DND-41 (cell line): ENCODE data around the gene SATB1.

Experiments used
- ATAC-seq: fragments of 200-7000 bp; cut with Tn5 transposase; 3 replicates; pipeline ENCODE4 v1.9.1; 2021; ENCODE audit warnings: low read depth; ENCODE audit not compliant: insufficient read depth
- DNase-seq: peaks from one replicate; pipeline ENCODE4 v3.0.0-alpha.2; 2020
- H2AFZ ChIP-seq: 2 replicates; pipeline ENCODE4 v1.6.0; 2012; ENCODE audit warnings: low read depth, low read length
- H3K27ac ChIP-seq: 2 replicates; pipeline ENCODE4 v1.5.1; 2012; ENCODE audit warnings: low read length, inconsistent platforms
- H3K27me3 ChIP-seq: fragments of 200-600 bp; sonication (generic); 2 replicates; pipeline ENCODE4 v1.6.0; 2012; ENCODE audit warnings: low read length, mild to moderate bottlenecking, inconsistent platforms; ENCODE audit not compliant: insufficient read depth, poor library complexity
- H3K36me3 ChIP-seq: 2 replicates; pipeline ENCODE4 v1.5.1; 2012; ENCODE audit warnings: low read length, inconsistent platforms; ENCODE audit not compliant: insufficient read depth
- H3K4me1 ChIP-seq: 2 replicates; pipeline ENCODE4 v1.5.1; 2012; ENCODE audit warnings: mild to moderate bottlenecking, low read length; ENCODE audit not compliant: insufficient read depth
- H3K4me2 ChIP-seq: 2 replicates; pipeline ENCODE4 v1.6.0; 2012; ENCODE audit warnings: mild to moderate bottlenecking, moderate library complexity, low read length, inconsistent platforms; ENCODE audit not compliant: insufficient read depth
- H3K4me3 ChIP-seq, 2 experiments: fragments of 200-600 bp in 1 of 2; shearing (Covaris generic) in 1 of 2; 2 replicates each; pipeline ENCODE4 v1.5.1; 2012 to 2016; ENCODE audit warnings: inconsistent platforms in 2 of 2, low read length in 2 of 2, mild to moderate bottlenecking in 2 of 2, low read depth in 1 of 2, moderate library complexity in 1 of 2
- H3K79me2 ChIP-seq: 2 replicates; pipeline ENCODE4 v1.6.0; 2012; ENCODE audit warnings: low read length, inconsistent platforms; ENCODE audit not compliant: insufficient read depth
- H3K9ac ChIP-seq: 2 replicates; pipeline ENCODE4 v1.6.0; 2012; ENCODE audit warnings: low read depth, mild to moderate bottlenecking, inconsistent platforms, low read length, moderate library complexity
- H3K9me3 ChIP-seq: 2 replicates; pipeline ENCODE4 v1.5.1; 2012; ENCODE audit warnings: low read length, moderate library complexity, mild to moderate bottlenecking, inconsistent platforms; ENCODE audit not compliant: insufficient read depth, severe bottlenecking
- H4K20me1 ChIP-seq: 2 replicates; pipeline ENCODE4 v1.6.0; 2012; ENCODE audit warnings: low read length; ENCODE audit not compliant: insufficient read depth
- CTCF ChIP-seq: IDR thresholded peaks from 2 replicates; pipeline ENCODE4 v1.5.1; 2012; ENCODE audit warnings: borderline replicate concordance, low read length, moderate library complexity, mild to moderate bottlenecking; ENCODE audit not compliant: poor library complexity, severe bottlenecking; ENCODE audit errors: extremely low read depth
- EZH2 ChIP-seq: IDR thresholded peaks from 3 replicates; pipeline ENCODE4 v1.6.1; 2012; ENCODE audit warnings: borderline replicate concordance, low read depth, mild to moderate bottlenecking, moderate library complexity, low read length, inconsistent platforms; ENCODE audit not compliant: severe bottlenecking

The SATB1 gene

GRCh38 chr3:18424729-18425640 lies at the start of gene SATB1:
Gene SATB1, minus strand, starts transcription at chr3:18425339. Its CDS starts 4,372 bp downstream, at chr3:18420967.
- H3K9me3 ChIP-seq, result no peaks in the 10 kb centered on the region
- TF ChIP-seq CTCF, result no peak
- TF ChIP-seq EZH2, result no peak
- H3K36me3 ChIP-seq, result peaks cover 11% of the 10 kb centered on the region
- peak; percentile 84 for DNase-seq
- H2AFZ ChIP-seq, result peak within 1 kb of the TSS; percentile 78
- H3K79me2 ChIP-seq, result peaks cover 58% of the 10 kb centered on the region
- peaks cover 6% of the 10 kb centered on the region; the same call in 1 of the 2 replicates for H4K20me1 ChIP-seq
- peaks cover 45% of the 10 kb centered on the region for H3K4me1 ChIP-seq
- ATAC-seq, result peak; percentile 45
- H3K4me3 ChIP-seq, result peak within 1 kb of the TSS; percentile 76 to 90
- no peaks in the 10 kb centered on the region for H3K27me3 ChIP-seq
- peak within 1 kb of the TSS; percentile 92 for H3K9ac ChIP-seq
- H3K27ac ChIP-seq, result peak within 1 kb of the TSS; percentile 90
- peak within 1 kb of the TSS; percentile 86 for H3K4me2 ChIP-seq

- Histone ChIP-seq H3K27ac (no peak overlapping the region), H3K9me3 (no peaks in the 10 kb centered on the region), H3K36me3 (no peaks in the 10 kb centered on the region), H4K20me1 (no peaks in the 10 kb centered on the region), H3K79me2 (no peaks in the 10 kb centered on the region), H3K27me3 (no peaks in the 10 kb centered on the region), H3K4me2 (no peak overlapping the region), H3K9ac (no peak overlapping the region), H3K4me1 (0 out of 2 replicates have a peak, but pooled peaks cover under 1% of the 10 kb centered on the region), H2AFZ (no peak overlapping the region), H3K4me3 (no peak overlapping the region)
- TF ChIP-seq EZH2 (no peak), CTCF (no peak)
- no peak for ATAC-seq
- DNase-seq, result no peak
Observed at GRCh38 chr3:18474202-18474601, 49.1 kb upstream of the SATB1 start.

- Histone ChIP-seq H3K27ac (no peak overlapping the region), H3K9ac (no peak overlapping the region), H3K27me3 (no peaks in the 10 kb centered on the region), H4K20me1 (no peaks in the 10 kb centered on the region), H3K4me1 (no peaks in the 10 kb centered on the region), H3K4me2 (no peak overlapping the region), H3K79me2 (no peaks in the 10 kb centered on the region), H3K36me3 (peaks cover 15% of the 10 kb centered on the region; the same call in 1 of the 2 replicates), H2AFZ (no peak overlapping the region), H3K4me3 (no peak overlapping the region), H3K9me3 (no peaks in the 10 kb centered on the region)
- no peak for DNase-seq
- no peak for ATAC-seq
- no peak for TF ChIP-seq EZH2
- TF ChIP-seq CTCF, result no peak
Observed at GRCh38 chr3:18469775-18470174, 44.6 kb upstream of the SATB1 start.
